RWPE1 (cell line): ENCODE data around the gene RASD1.

Source experiments
- CTCF ChIA-PET: fragments of 350-600 bp; sonication (Branson Sonifier 250); formaldehyde crosslinking; extraction: SDS; loops from one replicate; lab custom pipeline; 2021; lab: Yijun Ruan, JAX
- POLR2A ChIA-PET: fragments of 400-600 bp; formaldehyde crosslinking; extraction: SDS; loops from one replicate; lab custom pipeline; 2020; ENCODE audit warnings: antibody characterized with exemption; ENCODE audit not compliant: low non-redundant PET; lab: Yijun Ruan, JAX
- DNase-seq: peaks from one replicate; pipeline ENCODE4 v3.0.0; 2012; ENCODE audit warnings: low spot score
- H3K27ac ChIP-seq: fragments of 450-650 bp; 2 replicates; pipeline ENCODE4 v1.5.1; 2017
- TF ChIP-seq, protein P1 (sequence below): fragments of 450-650 bp; conservative IDR thresholded peaks from 2 replicates; pipeline ENCODE4 v1.5.1; 2017; ENCODE audit warnings: low read depth, mild to moderate bottlenecking

Gene RASD1

GRCh38 chr17:17515934-17516930, 20.0 kb upstream of the RASD1 start:
- CTCF ChIA-PET: interaction anchor here (0.7 kb wide), 1 partner anchor 47 kb away, joined by 3 read pairs; no protein-coding TSS in a partner anchor
- POLR2A ChIA-PET: no interaction called here
- TF ChIP-seq, protein P1, sequence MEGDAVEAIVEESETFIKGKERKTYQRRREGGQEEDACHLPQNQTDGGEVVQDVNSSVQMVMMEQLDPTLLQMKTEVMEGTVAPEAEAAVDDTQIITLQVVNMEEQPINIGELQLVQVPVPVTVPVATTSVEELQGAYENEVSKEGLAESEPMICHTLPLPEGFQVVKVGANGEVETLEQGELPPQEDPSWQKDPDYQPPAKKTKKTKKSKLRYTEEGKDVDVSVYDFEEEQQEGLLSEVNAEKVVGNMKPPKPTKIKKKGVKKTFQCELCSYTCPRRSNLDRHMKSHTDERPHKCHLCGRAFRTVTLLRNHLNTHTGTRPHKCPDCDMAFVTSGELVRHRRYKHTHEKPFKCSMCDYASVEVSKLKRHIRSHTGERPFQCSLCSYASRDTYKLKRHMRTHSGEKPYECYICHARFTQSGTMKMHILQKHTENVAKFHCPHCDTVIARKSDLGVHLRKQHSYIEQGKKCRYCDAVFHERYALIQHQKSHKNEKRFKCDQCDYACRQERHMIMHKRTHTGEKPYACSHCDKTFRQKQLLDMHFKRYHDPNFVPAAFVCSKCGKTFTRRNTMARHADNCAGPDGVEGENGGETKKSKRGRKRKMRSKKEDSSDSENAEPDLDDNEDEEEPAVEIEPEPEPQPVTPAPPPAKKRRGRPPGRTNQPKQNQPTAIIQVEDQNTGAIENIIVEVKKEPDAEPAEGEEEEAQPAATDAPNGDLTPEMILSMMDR: no peak
- DNase-seq: no peak
- H3K27ac ChIP-seq: no peak overlapping the region

GRCh38 chr17:17514993-17515933, 19.1 kb upstream of the RASD1 start:
- CTCF ChIA-PET: no interaction called here
- TF ChIP-seq, protein P1: no peak

GRCh38 chr17:17514361-17514992, 18.3 kb upstream of the RASD1 start:
- DNase-seq: no peak
- POLR2A ChIA-PET: no interaction called here
- CTCF ChIA-PET: no interaction called here
- H3K27ac ChIP-seq: no peak overlapping the region
- TF ChIP-seq, protein P1: no peak

More at GRCh38 chr17:17514993-17515933, 19.1 kb upstream of the RASD1 start:
- no peak overlapping the region for H3K27ac ChIP-seq
- DNase-seq: no peak
- POLR2A ChIA-PET: no interaction called here

DNA sequence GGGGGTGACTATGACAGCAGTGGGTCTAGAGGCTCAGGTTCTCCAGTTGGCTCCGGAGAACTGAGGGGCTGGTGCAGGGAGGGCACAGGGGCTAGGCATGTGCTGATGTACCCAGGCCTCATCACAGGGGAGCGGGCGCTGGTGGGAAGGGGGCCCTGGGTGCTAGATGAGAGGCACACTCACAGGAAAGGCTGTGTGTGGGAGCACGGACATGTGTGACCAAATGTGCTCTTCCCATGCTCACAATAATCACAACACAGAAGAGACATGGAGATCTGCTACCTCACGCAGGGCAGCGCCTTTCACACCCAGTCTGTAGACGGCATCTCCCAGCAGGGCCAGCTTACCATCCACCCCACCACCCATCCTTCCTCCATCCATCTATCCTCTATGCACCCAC, 17.4 kb upstream of the RASD1 start:
- TF ChIP-seq, protein P1: no peak
- no peak for DNase-seq
- POLR2A ChIA-PET: no interaction called here
- CTCF ChIA-PET: interaction anchor here (0.7 kb wide), 1 partner anchor 170 kb away, joined by 3 read pairs; no protein-coding TSS in a partner anchor
- no peak overlapping the region for H3K27ac ChIP-seq

DNA sequence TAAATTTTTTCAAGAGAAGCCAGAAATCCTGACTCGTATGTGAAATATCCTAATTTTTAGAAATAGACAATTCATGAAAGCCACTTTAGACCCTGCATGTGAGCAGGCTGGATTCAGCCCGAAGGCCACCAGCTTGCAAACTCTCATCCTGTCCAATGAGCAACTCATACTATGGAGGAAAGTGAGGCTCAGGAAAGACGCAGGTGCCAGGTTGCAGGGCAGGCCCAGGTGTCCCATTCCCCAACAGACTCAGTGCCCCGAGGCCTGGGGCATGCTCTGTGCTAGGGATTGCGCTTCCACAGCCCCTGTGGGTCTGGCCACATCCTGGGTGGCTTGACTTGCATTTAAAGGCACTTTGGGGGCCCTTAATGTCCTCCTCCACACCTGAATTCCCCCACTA, 16.7 kb upstream of the RASD1 start:
- ChIA-PET POLR2A (no interaction called here), CTCF (interaction anchor here (0.6 to 0.8 kb wide), 2 partner anchors 126 to 129 kb away, joined by 5 read pairs; no protein-coding TSS in a partner anchor)
- no peak for DNase-seq
- peak overlapping the region; percentile 61; the same call in 1 of the 2 replicates for H3K27ac ChIP-seq
- TF ChIP-seq, protein P1: no peak
